Naive B cell (primary cell): ENCODE measurements around the gene COQ6. TPM values are rescaled to one million over a fixed set of nuclear protein-coding genes. Genes with fewer than 3 reads are reported as not detected.
"Not testable (repeated sequence)": the region's sequence is repeated elsewhere in the genome, so short reads cannot be mapped to it uniquely, and the experiment has no call there.

Experiments
- ATAC-seq, 2 donors: fragments of 150-1000 bp; cut with Tn5 transposase; 2 replicates each; pipeline ENCODE4 v1.10.0; 2021; ENCODE audit warnings: low read depth in 2 of 2, mild to moderate bottlenecking in 2 of 2, moderate library complexity in 2 of 2
- DNase-seq: peaks from one replicate; pipeline ENCODE4 v3.0.0; 2022
- H3K27ac Mint-ChIP-seq, 6 donors: one replicate each; pipeline ENCODE4 v1.8.0; 2020 to 2022; ENCODE audit warnings: mild to moderate bottlenecking in 6 of 6, mixed read lengths in 6 of 6, moderate library complexity in 5 of 6, inconsistent platforms in 2 of 6
- H3K27me3 Mint-ChIP-seq, 3 donors: one replicate each; pipeline ENCODE4 v1.8.0; 2021 to 2022; ENCODE audit warnings: mixed read lengths in 3 of 3, mild to moderate bottlenecking in 1 of 3
- H3K36me3 Mint-ChIP-seq, 2 donors: one replicate each; pipeline ENCODE4 v1.8.0; 2020 to 2022; ENCODE audit warnings: mixed read lengths in 2 of 2, inconsistent platforms in 1 of 2, mild to moderate bottlenecking in 1 of 2
- H3K4me1 Mint-ChIP-seq, 3 donors: one replicate each; pipeline ENCODE4 v1.8.0; 2020 to 2022; ENCODE audit warnings: mixed read lengths in 3 of 3, inconsistent platforms in 1 of 3, mild to moderate bottlenecking in 1 of 3, moderate library complexity in 1 of 3
- H3K4me3 Mint-ChIP-seq, 8 donors: one replicate each; pipeline ENCODE4 v1.8.0; 2020 to 2022; ENCODE audit warnings: mild to moderate bottlenecking in 8 of 8, mixed read lengths in 8 of 8, moderate library complexity in 8 of 8, inconsistent platforms in 2 of 8
- H3K9me3 Mint-ChIP-seq, 7 donors: one replicate each; pipeline ENCODE4 v1.8.0; 2020 to 2022; ENCODE audit warnings: mixed read lengths in 7 of 7, mild to moderate bottlenecking in 5 of 7, inconsistent platforms in 2 of 7, moderate library complexity in 1 of 7
- polyA plus RNA-seq, 6 donors: library from polyadenylated mRNA; unstranded; fragments of 300-500 nt; fragmentation: Illumina TruSeq; gene quantifications; one replicate each; pipeline ENCODE4 v1.2.3, GENCODE V29; 2021; ENCODE audit warnings: low read depth in 6 of 6

Gene COQ6
- polyA plus RNA-seq, 6 donors from 2014 or later, result 10.9 to 22.5 (median 14.5) TPM

GRCh38 chr14:73945159-73945670 lies 4.9 kb upstream of the COQ6 start:
- Mint-ChIP-seq H3K36me3 (peaks cover 10 to 12% of the 10 kb centered on the region in 2 donors), H3K4me1 (peaks cover 4 to 14% (median 7%) of the 10 kb centered on the region in 3 donors), H3K4me3 (no peak overlapping the region), H3K27me3 (no peaks in the 10 kb centered on the region), H3K9me3 (no peaks in the 10 kb centered on the region), H3K27ac (no peak overlapping the region)
- ATAC-seq (no peak), DNase-seq (no peak)

DNA sequence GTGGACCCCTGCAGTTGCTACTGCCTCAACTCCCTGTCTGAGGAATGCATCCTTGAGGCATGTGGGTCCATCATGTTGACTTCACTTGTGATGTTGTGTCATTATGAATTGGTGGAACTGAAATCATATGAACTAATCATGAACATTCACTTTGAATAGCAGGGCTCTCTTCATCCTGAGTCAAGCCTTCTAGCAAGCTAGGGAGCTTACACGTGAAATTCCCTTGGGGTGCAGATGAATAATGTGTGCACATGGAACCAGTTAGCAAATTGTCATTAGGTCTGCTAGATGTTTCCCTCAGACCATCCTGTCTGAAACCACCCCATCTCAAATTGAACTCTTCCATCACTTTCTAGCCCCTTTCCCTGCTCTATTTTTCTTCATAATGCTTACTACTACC lies 3.6 kb downstream of the COQ6 start:
- DNase-seq, result no peak
- H3K9me3 Mint-ChIP-seq, result no peaks in the 10 kb centered on the region
- no peak for ATAC-seq
- no peak overlapping the region for H3K27ac Mint-ChIP-seq
- peaks cover 10 to 28% (median 16%) of the 10 kb centered on the region in 3 donors for H3K4me1 Mint-ChIP-seq
- H3K4me3 Mint-ChIP-seq, result peak overlapping the region in 1 of 8 donors; percentile 27
- peaks cover 5 to 8% of the 10 kb centered on the region in 2 donors for H3K36me3 Mint-ChIP-seq
- no peaks in the 10 kb centered on the region for H3K27me3 Mint-ChIP-seq

DNA sequence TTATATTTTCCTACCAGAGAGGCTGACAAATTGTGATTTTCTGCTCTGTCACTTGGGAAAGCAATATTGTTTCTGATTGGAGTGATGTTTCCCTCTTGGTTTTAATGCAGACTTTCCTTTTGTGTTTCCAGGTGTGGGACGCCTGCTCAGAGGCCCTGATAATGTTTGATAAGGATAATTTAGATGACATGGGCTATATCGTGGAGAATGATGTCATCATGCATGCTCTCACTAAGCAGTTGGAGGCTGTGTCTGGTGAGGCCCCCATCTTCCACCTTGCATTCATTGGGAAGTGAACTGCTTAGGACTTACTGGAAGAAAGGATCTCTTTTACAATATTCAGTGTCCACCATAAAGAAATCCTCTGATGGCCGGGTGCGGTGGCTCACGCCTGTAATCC lies 5.6 kb downstream of the COQ6 start:
- no peaks in the 10 kb centered on the region for H3K27me3 Mint-ChIP-seq
- peak overlapping the region in 1 of 8 donors; percentile 43 for H3K4me3 Mint-ChIP-seq
- ATAC-seq (no peak), DNase-seq (no peak)
- peaks cover 5 to 10% (median 9%) of the 10 kb centered on the region in 3 donors for H3K4me1 Mint-ChIP-seq
- H3K9me3 Mint-ChIP-seq, result no peaks in the 10 kb centered on the region
- peaks cover 9 to 15% of the 10 kb centered on the region in 2 donors for H3K36me3 Mint-ChIP-seq
- H3K27ac Mint-ChIP-seq, result peak overlapping the region in 1 of 6 donors; percentile 19

DNA sequence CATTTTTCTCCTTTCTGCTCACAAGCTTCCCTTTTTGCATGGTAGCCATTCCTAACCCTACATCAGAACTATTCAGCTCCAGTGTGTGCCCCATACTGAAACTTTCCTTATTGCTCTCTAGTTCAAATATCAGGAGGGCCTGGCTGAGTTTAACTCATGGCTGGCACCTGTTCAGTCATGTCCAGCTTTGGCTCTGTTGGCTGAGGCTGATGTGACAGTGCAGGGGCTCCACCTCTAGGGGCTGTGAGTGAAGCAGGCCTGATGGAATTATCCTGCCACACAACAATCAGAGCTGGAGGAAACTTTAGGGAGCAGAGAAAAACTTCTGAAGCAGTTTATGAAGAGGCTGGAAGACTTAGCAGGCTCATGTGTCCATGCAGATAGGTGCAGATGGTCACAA lies 8.5 kb downstream of the COQ6 start:
- Mint-ChIP-seq H3K4me1 (no peaks in the 10 kb centered on the region), H3K27ac (peak overlapping the region in 1 of 6 donors; percentile 47), H3K4me3 (no peak overlapping the region), H3K36me3 (peaks cover 19 to 23% of the 10 kb centered on the region in 2 donors), H3K27me3 (no peaks in the 10 kb centered on the region), H3K9me3 (no peaks in the 10 kb centered on the region)
- ATAC-seq, result no peak
- no peak for DNase-seq

DNA sequence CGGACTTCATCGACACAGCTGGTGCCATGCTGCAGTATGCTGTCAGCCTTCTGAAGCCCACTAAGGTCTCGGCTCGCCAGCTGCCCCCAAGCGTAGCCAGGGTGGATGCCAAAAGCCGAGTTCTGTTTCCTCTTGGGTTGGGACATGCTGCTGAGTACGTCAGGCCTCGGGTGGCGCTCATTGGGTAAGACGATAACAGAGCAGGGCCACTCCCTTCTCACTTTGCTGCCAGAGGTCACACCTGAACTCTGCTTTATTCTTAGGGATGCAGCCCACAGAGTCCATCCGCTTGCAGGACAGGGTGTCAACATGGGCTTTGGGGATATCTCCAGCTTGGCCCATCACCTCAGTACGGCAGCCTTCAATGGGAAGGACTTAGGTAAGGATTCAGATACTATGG lies 11.1 kb downstream of the COQ6 start:
- H3K27me3 Mint-ChIP-seq, result no peaks in the 10 kb centered on the region
- H3K4me3 Mint-ChIP-seq, result no peak overlapping the region
- DNase-seq (no peak), ATAC-seq (no peak)
- no peak overlapping the region for H3K27ac Mint-ChIP-seq
- peaks cover 0 to 3% (median 0%) of the 10 kb centered on the region in 3 donors for H3K4me1 Mint-ChIP-seq
- no peaks in the 10 kb centered on the region for H3K9me3 Mint-ChIP-seq
- H3K36me3 Mint-ChIP-seq, result peaks cover 20 to 23% of the 10 kb centered on the region in 2 donors

DNA sequence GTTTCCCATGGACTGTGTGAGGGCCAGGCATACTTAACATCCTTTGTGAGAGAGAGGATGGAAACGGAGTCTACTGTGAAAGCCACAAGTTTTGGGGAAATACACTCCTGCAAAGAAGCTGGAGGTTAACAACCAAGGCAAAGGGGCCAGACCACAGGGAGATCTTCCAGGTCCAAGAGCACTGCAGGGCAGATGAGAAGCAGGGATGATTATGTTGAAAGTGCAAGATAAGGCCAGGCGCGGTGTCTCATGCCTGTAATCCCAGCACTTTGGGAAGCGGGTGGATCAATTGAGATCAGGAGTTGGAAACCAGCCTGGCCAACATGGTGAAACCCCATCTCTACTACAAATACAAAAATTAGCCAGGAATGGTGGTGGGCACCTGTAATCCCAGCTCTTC lies 15.1 kb downstream of the COQ6 start:
- Mint-ChIP-seq H3K4me3 (no peak overlapping the region), H3K9me3 (no peaks in the 10 kb centered on the region), H3K36me3 (peaks cover 13 to 20% of the 10 kb centered on the region in 2 donors), H3K27me3 (no peaks in the 10 kb centered on the region), H3K27ac (no peak overlapping the region), H3K4me1 (peaks cover 0 to 3% (median 0%) of the 10 kb centered on the region in 3 donors)
- no peak for ATAC-seq
- no peak for DNase-seq

- Mint-ChIP-seq H3K4me1 (peaks cover 0 to 3% (median 0%) of the 10 kb centered on the region in 3 donors), H3K4me3 (no peak overlapping the region), H3K36me3 (peaks cover 0 to 6% of the 10 kb centered on the region in 2 donors), H3K27ac (peak overlapping the region in 2 of 6 donors; percentile 31 to 57), H3K9me3 (no peaks in the 10 kb centered on the region), H3K27me3 (no peaks in the 10 kb centered on the region)
- DNase-seq, result no peak
- no peak for ATAC-seq
Observed at GRCh38 chr14:73968885-73969284, 18.8 kb downstream of the COQ6 start.

- no peak for DNase-seq
- no peak overlapping the region for H3K27ac Mint-ChIP-seq
- no peaks in the 10 kb centered on the region for H3K27me3 Mint-ChIP-seq
- H3K9me3 Mint-ChIP-seq, result no peaks in the 10 kb centered on the region
- H3K4me1 Mint-ChIP-seq, result no peaks in the 10 kb centered on the region
- H3K4me3 Mint-ChIP-seq, result no peak overlapping the region
- peaks cover 0 to 4% of the 10 kb centered on the region in 2 donors for H3K36me3 Mint-ChIP-seq
- ATAC-seq, result no peak
Observed at GRCh38 chr14:73973497-73973896, 23.4 kb downstream of the COQ6 start.

GRCh38 chr14:73976125-73976524 lies 26.0 kb downstream of the COQ6 start:
- Mint-ChIP-seq H3K27me3 (no peaks in the 10 kb centered on the region), H3K9me3 (no peaks in the 10 kb centered on the region), H3K4me1 (no peaks in the 10 kb centered on the region), H3K4me3 (no peak overlapping the region), H3K36me3 (peaks cover 0 to 4% of the 10 kb centered on the region in 2 donors), H3K27ac (peak overlapping the region in 1 of 6 donors; percentile 65)
- DNase-seq (no peak), ATAC-seq (no peak)

GRCh38 chr14:73977896-73978295 lies 27.8 kb downstream of the COQ6 start:
- no peak overlapping the region for H3K27ac Mint-ChIP-seq

DNA sequence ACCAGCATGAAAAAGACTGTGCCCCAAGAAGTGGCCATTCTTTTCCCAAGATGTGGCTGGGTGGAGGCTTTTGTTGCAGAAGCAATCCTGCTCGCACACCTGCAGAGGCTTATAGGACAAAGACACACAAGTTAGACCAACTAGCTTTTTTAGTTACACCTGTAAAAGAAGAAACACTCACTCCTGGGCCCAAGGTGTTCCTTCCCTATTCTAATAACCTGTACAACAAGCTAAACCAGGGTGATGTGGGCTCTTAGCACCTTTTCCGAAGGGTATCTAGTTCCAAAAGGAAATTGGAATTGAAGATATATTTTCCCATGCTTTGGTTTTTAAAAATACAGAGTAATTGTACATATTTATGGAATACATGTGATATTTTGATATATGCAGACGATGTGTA lies 38.0 kb downstream of the COQ6 start:
- ATAC-seq (no peak), DNase-seq (no peak)
- Mint-ChIP-seq H3K9me3 (peaks cover 0 to 2% (median 0%) of the 10 kb centered on the region in 7 donors), H3K4me3 (no peak overlapping the region), H3K4me1 (no peaks in the 10 kb centered on the region), H3K27me3 (no peaks in the 10 kb centered on the region), H3K27ac (peak overlapping the region in 1 of 6 donors; percentile 10), H3K36me3 (peaks cover 8 to 23% of the 10 kb centered on the region in 2 donors)

More at GRCh38 chr14:73977896-73978295, 27.8 kb downstream of the COQ6 start:
- no peak for ATAC-seq
- H3K36me3 Mint-ChIP-seq, result peaks cover 0 to 4% of the 10 kb centered on the region in 2 donors
- H3K4me3 Mint-ChIP-seq, result no peak overlapping the region
- no peak for DNase-seq
- no peaks in the 10 kb centered on the region for H3K27me3 Mint-ChIP-seq
- H3K9me3 Mint-ChIP-seq, result no peaks in the 10 kb centered on the region
- no peaks in the 10 kb centered on the region for H3K4me1 Mint-ChIP-seq

DNA sequence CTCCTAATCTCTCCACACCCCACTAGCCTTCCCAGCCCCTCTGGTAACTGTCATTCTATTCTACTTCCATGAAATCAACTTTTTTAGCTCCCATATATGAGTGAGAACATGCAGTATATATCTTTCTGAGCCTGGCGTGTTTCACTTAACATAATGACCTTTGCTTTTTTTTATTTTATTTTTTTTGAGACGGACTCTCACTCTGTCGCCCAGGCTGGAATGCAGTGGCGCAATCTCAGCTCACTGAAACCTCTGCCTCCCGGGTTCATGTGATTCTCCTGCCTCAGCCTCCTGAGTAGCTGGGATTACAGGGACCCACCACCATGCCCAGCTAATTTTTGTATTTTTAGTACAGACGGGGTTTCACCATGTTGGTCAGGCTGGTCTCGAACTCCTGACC lies 38.6 kb downstream of the COQ6 start:
- not testable (repeated sequence) for H3K9me3 Mint-ChIP-seq, ATAC-seq
- peaks cover 8 to 23% of the 10 kb centered on the region in 2 donors for H3K36me3 Mint-ChIP-seq

DNA sequence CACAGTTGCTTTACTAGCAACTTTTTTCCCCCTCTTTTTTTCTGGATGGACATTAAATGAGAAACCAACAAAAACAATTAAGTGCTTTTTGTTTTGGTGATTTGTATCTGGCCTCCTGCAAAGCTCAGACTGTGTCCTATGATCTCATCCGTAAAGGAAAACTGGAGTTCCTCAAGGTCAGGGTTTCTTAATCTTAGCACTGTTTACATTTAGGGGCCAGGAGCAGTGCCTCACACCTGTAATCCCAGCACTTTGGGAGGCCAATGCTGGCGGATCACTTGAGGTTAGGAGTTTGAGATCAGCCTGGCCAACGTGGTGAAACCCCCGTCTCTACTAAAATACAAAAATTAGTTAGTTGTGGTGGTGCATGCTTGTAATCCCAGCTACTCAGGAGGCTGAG lies 41.0 kb downstream of the COQ6 start:
- Mint-ChIP-seq H3K9me3 (no peaks in the 10 kb centered on the region), H3K27me3 (no peaks in the 10 kb centered on the region), H3K36me3 (peaks cover 6 to 18% of the 10 kb centered on the region in 2 donors), H3K4me1 (peaks cover 0 to 2% (median 0%) of the 10 kb centered on the region in 3 donors), H3K4me3 (no peak overlapping the region), H3K27ac (no peak overlapping the region)
- ATAC-seq (no peak), DNase-seq (no peak)

More for the DNA sequence above, 38.6 kb downstream of the COQ6 start:
- H3K27me3 Mint-ChIP-seq, H3K4me1 Mint-ChIP-seq, DNase-seq, H3K4me3 Mint-ChIP-seq: not testable (repeated sequence)
- H3K27ac Mint-ChIP-seq, result peak overlapping the region in 1 of 6 donors; percentile 8

DNA sequence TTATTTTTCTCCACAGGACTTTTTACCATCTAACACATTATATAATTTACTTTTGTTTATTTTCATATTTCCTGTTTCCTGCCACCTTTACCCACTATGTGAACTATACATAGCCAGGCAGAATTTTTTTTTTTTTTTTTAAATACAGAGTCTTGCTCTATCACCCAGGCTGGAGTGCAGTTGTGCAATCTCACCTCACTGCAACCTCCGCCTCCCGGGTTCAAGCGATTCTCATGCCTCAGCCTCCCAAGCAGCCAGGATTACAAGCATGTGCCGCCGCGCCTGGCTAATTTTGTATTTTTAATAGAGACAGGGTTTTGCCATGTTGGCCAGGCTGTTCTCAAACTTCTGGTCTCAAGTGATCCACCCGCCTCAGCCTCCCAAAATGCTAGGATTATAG lies 44.8 kb downstream of the COQ6 start:
- DNase-seq, H3K36me3 Mint-ChIP-seq, H3K27me3 Mint-ChIP-seq, H3K9me3 Mint-ChIP-seq, H3K4me1 Mint-ChIP-seq, ATAC-seq, H3K4me3 Mint-ChIP-seq: not testable (repeated sequence)
- peak overlapping the region in 2 of 6 donors; percentile 8 to 78 for H3K27ac Mint-ChIP-seq
